ENCODE data around the gene HTRA2.

Gene HTRA2

GRCh38 chr2:74515981-74516633 is 13.6 kb upstream of the HTRA2 start:
- DNase-seq (ENCODE audit: low read depth) = no peak

- DNase-seq (ENCODE audit: low read depth) = no peak
Measured at GRCh38 chr2:74516650-74517049, 13.1 kb upstream of the HTRA2 start.

- no peak for DNase-seq (ENCODE audit: low read depth)
Measured at GRCh38 chr2:74522516-74522915, 7.2 kb upstream of the HTRA2 start.

GRCh38 chr2:74524005-74524404 is 5.7 kb upstream of the HTRA2 start:
- no peak for DNase-seq (ENCODE audit: low read depth)

GRCh38 chr2:74524955-74525716 is 4.6 kb upstream of the HTRA2 start:
- DNase-seq (ENCODE audit: low read depth) = no peak

GRCh38 chr2:74525717-74526648 is 3.8 kb upstream of the HTRA2 start, which contains the start of gene DQX1:
Gene DQX1, minus strand, starts transcription at chr2:74526231. Its CDS starts 502 bp downstream, at chr2:74525729.
- DNase-seq (ENCODE audit: low read depth) = no peak

- no peak for DNase-seq (ENCODE audit: low read depth)
Measured at GRCh38 chr2:74526649-74527230, 3.0 kb upstream of the HTRA2 start.

- DNase-seq (ENCODE audit: low read depth) = no peak
Measured at GRCh38 chr2:74527741-74528140, 2.0 kb upstream of the HTRA2 start.

GRCh38 chr2:74528600-74529356 is 955 bp upstream of the HTRA2 start:
- no peak for DNase-seq (ENCODE audit: low read depth)

- DNase-seq (ENCODE audit: low read depth) = no peak
Measured at GRCh38 chr2:74530239-74531187, 780 bp downstream of the HTRA2 start.

GRCh38 chr2:74531666-74532065 is 1.9 kb downstream of the HTRA2 start:
- no peak for DNase-seq (ENCODE audit: low read depth)

- DNase-seq (ENCODE audit: low read depth) = no peak
Measured at GRCh38 chr2:74532222-74532621, 2.5 kb downstream of the HTRA2 start.

GRCh38 chr2:74533464-74533863 is 3.7 kb downstream of the HTRA2 start:
- no peak for DNase-seq (ENCODE audit: low read depth)

- no peak for DNase-seq (ENCODE audit: low read depth)
Measured at GRCh38 chr2:74534411-74534810, 4.7 kb downstream of the HTRA2 start.

GRCh38 chr2:74535440-74535965 is 5.8 kb downstream of the HTRA2 start:
- DNase-seq (ENCODE audit: low read depth) = no peak

- DNase-seq (ENCODE audit: low read depth) = no peak
Measured at GRCh38 chr2:74536166-74536950, 6.6 kb downstream of the HTRA2 start.

GRCh38 chr2:74537140-74537539 is 7.4 kb downstream of the HTRA2 start:
- no peak for DNase-seq (ENCODE audit: low read depth)

GRCh38 chr2:74538881-74539339 is 9.2 kb downstream of the HTRA2 start:
- no peak for DNase-seq (ENCODE audit: low read depth)

- DNase-seq (ENCODE audit: low read depth) = no peak
Measured at GRCh38 chr2:74540291-74540690, 10.6 kb downstream of the HTRA2 start.

Measured in GM04503 (cell line).